ENCODE data around the gene GPR158. TPM values are rescaled to one million over a fixed set of nuclear protein-coding genes. Genes with fewer than 3 reads are reported as not detected.

Gene GPR158
- total RNA-seq, 1 donor from 2014 or later = 0.34 TPM

DNA sequence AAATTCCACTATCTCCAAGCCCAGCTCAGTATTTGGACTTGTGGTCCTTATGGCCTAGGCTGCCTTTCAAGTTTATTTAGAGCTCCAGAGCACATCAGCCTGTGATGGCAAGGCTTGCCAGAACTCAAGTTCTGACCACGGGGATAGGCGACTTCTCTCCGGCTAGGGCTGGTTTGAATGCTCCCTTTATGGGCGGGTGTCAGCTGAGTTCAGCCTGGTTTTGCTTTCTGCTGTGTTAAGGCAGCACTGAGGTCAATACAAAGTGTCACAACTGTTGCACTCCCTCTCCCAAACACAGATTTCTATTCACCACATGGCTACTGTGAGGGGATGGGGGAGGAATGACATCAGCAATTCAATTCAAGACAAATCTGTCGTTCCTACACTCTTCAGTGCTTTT, 441.1 kb downstream of the GPR158 start:
- no peak overlapping the region for H3K27ac Mint-ChIP-seq

DNA sequence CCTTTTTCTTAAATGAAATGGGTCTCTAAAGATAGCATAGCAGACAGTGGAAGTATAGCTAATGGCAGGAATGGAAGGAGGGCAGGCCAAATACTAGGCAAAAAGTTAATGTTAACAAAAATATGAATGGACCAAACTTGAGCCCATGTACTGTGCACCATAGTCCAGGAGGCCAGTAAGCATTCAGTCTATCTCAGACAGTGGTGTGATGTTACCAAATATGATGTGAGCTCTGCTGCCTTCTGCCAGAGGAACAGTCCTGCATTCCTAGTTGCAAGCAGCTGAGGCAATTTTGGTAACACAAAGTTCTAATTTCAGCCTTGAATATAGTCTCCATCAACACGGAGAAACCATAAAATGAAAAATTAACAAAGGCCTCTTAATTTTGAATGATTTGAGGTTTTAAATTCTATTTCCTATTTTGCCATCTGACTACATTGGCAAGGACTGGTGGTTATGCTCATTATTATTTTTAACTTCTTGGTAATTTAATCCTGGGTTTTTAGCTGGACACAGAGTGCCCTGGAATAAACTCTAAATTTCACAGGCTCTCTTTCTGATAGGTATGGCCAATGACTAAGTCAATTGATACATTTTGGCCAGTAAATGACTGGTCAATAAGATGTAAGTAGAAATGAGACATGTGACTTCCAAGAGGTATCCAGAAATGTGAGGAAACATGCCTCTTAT, 442.2 kb downstream of the GPR158 start:
- DNase-seq (ENCODE audit: low spot score) = no peak
- Mint-ChIP-seq H3K4me1 (ENCODE audit: low read depth) (no peaks in the 10 kb centered on the region), H3K9me3 (peaks cover 24% of the 10 kb centered on the region), H3K36me3 (ENCODE audit: low read depth) (no peaks in the 10 kb centered on the region), H3K27ac (no peak overlapping the region), H3K4me3 (ENCODE audit: low read depth) (no peak overlapping the region), H3K27me3 (ENCODE audit: low read depth) (no peaks in the 10 kb centered on the region)
- intact Hi-C loops (cut with micrococcal nuclease) = no loop called here

More for the DNA sequence above, 441.1 kb downstream of the GPR158 start:
- intact Hi-C loops (cut with micrococcal nuclease) = no loop called here
- Mint-ChIP-seq H3K9me3 (peaks cover 28% of the 10 kb centered on the region), H3K4me3 (ENCODE audit: low read depth) (no peak overlapping the region), H3K36me3 (ENCODE audit: low read depth) (no peaks in the 10 kb centered on the region), H3K27me3 (ENCODE audit: low read depth) (no peaks in the 10 kb centered on the region), H3K4me1 (ENCODE audit: low read depth) (no peaks in the 10 kb centered on the region)
- DNase-seq (ENCODE audit: low spot score) = no peak

DNA sequence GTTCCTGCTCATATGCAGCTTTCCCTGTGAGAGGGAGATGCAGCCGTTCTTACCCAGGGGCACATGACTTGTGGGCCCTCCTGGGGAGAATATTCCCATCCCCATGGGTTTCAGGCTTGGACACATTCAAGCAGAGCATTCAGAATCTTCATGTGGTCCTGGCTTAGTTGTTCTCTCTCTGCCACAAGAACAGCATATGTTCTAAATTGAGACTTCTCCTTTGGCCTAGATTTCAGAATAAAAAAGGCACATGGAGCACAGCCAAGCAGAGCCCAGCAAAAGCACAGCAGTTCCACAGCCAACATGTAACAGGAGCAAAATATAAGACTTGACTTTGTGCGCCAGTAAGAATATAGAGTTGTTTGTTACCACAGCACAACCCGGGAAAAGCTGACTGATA, 452.8 kb downstream of the GPR158 start:
- H3K4me1 Mint-ChIP-seq (ENCODE audit: low read depth) = no peaks in the 10 kb centered on the region
- intact Hi-C loops (cut with micrococcal nuclease) = no loop called here
- peaks cover 3% of the 10 kb centered on the region for H3K9me3 Mint-ChIP-seq
- H3K4me3 Mint-ChIP-seq (ENCODE audit: low read depth) = no peak overlapping the region
- DNase-seq (ENCODE audit: low spot score) = no peak
- no peaks in the 10 kb centered on the region for H3K27me3 Mint-ChIP-seq (ENCODE audit: low read depth)
- no peak overlapping the region for H3K27ac Mint-ChIP-seq
- no peaks in the 10 kb centered on the region for H3K36me3 Mint-ChIP-seq (ENCODE audit: low read depth)

DNA sequence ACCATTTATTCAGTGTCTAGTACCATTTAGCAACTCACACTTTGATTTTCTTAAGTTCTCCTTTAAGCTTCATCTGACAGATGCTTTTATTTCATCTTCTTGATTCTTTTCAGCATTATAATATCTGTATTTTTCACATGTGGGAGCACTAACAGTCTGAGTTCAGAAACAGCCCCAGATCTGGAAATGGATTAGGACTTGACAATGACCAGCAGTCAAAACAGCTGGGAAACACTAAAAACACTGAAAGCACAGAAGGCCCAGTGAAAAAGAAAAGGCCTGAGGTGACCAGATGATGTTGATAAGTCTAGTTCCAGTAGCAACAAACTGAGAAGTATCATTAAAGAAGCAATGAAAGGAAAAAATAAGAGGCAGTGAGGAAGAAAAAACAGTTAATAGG, 454.5 kb downstream of the GPR158 start:
- Mint-ChIP-seq H3K36me3 (ENCODE audit: low read depth) (no peaks in the 10 kb centered on the region), H3K27ac (no peak overlapping the region), H3K9me3 (no peaks in the 10 kb centered on the region), H3K4me1 (ENCODE audit: low read depth) (no peaks in the 10 kb centered on the region), H3K27me3 (ENCODE audit: low read depth) (no peaks in the 10 kb centered on the region), H3K4me3 (ENCODE audit: low read depth) (no peak overlapping the region)
- no peak for DNase-seq (ENCODE audit: low spot score)
- intact Hi-C loops (cut with micrococcal nuclease) = no loop called here

DNA sequence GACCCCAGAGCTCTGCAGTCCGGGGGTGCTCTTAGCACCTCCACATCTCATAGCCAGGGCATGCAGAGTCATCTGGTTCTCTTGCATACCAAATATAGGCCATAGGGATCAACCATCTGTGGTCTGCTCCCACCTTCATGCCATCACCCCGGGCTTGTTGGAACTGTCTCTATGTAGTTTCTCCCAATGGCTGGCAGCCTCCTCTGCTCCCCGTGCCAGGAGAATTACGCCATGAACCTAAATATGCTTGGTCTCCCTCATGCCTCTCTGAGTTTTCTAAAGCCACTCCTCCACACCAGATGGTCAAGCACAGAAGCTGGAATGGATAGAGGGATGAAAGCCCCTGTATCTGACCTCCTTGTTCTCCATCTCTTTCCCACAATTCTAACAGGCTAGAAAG, 456.7 kb downstream of the GPR158 start:
- Mint-ChIP-seq H3K9me3 (no peaks in the 10 kb centered on the region), H3K27ac (no peak overlapping the region), H3K4me3 (ENCODE audit: low read depth) (no peak overlapping the region), H3K27me3 (ENCODE audit: low read depth) (no peaks in the 10 kb centered on the region), H3K4me1 (ENCODE audit: low read depth) (no peaks in the 10 kb centered on the region), H3K36me3 (ENCODE audit: low read depth) (no peaks in the 10 kb centered on the region)
- no peak for DNase-seq (ENCODE audit: low spot score)
- intact Hi-C loops (cut with micrococcal nuclease) = no loop called here

DNA sequence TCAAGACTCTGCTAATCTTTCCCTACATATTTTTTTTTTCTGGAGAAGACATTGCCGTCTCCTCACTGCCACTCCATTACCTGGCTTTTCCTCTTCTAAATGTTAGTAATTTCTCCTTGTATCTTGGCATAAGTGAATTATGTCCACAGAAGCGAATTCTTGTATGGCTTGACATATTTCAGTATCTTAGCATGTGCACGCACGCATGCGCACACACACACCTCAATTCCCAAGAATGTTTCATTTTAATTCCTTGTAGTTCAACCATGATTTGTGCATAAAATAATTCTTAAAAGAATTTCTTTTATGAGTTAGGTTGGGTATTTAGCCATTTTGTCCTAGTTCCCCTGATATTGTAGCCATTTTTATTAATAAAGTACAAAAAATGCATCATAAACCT, 458.0 kb downstream of the GPR158 start:
- H3K4me3 Mint-ChIP-seq (ENCODE audit: low read depth) = no peak overlapping the region
- H3K36me3 Mint-ChIP-seq (ENCODE audit: low read depth) = no peaks in the 10 kb centered on the region
- intact Hi-C loops (cut with micrococcal nuclease) = no loop called here

DNA sequence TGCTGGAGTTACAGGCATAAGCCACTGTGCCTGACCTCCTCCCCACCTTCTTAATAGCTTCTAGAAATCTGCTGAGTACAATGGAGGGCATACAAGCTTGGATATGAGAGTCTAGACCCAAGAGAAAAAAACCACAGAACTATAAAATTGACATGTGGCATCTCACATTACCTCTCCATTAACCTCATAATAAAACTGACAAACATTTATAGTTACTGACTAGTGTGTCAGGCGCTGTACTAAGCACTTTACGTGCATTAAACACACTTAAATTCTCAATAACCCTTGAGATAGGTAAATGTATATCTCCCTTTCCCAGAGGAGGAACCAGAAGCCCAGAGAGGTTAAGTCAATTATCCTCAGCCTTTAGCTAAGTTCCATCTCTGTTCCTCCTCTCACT, 458.7 kb downstream of the GPR158 start:
- intact Hi-C loops (cut with micrococcal nuclease) = no loop called here
- H3K27me3 Mint-ChIP-seq (ENCODE audit: low read depth) = no peaks in the 10 kb centered on the region
- no peak overlapping the region for H3K4me3 Mint-ChIP-seq (ENCODE audit: low read depth)
- no peaks in the 10 kb centered on the region for H3K36me3 Mint-ChIP-seq (ENCODE audit: low read depth)
- DNase-seq (ENCODE audit: low spot score) = no peak
- H3K9me3 Mint-ChIP-seq = no peaks in the 10 kb centered on the region
- no peaks in the 10 kb centered on the region for H3K4me1 Mint-ChIP-seq (ENCODE audit: low read depth)
- H3K27ac Mint-ChIP-seq = no peak overlapping the region

More for the DNA sequence above, 458.0 kb downstream of the GPR158 start:
- Mint-ChIP-seq H3K27me3 (ENCODE audit: low read depth) (no peaks in the 10 kb centered on the region), H3K9me3 (no peaks in the 10 kb centered on the region), H3K27ac (no peak overlapping the region), H3K4me1 (ENCODE audit: low read depth) (no peaks in the 10 kb centered on the region)
- DNase-seq (ENCODE audit: low spot score) = no peak

DNA sequence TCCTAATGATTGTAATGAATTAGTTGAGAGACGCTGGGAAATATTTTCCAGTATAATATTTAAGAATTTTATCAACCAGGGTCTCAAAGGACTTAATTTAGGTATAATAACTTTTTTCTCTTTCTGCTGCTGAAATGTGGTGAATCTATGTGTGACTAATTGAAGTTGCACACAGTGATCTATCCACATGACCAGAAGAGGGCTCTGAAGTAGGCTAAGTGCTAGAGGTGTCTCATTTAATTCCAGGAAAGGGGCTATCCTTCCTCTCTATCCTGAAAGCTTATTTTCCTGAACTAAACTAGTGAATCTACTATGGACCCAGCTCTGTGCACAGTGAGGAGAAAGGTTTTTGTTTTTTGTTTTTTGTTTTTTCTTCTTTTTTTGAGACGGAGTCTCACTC, 464.8 kb downstream of the GPR158 start:
- Mint-ChIP-seq H3K4me3 (ENCODE audit: low read depth) (no peak overlapping the region), H3K27ac (no peak overlapping the region), H3K27me3 (ENCODE audit: low read depth) (no peaks in the 10 kb centered on the region), H3K36me3 (ENCODE audit: low read depth) (no peaks in the 10 kb centered on the region), H3K4me1 (ENCODE audit: low read depth) (no peaks in the 10 kb centered on the region), H3K9me3 (no peaks in the 10 kb centered on the region)
- intact Hi-C loops (cut with micrococcal nuclease) = no loop called here
- no peak for DNase-seq (ENCODE audit: low spot score)

DNA sequence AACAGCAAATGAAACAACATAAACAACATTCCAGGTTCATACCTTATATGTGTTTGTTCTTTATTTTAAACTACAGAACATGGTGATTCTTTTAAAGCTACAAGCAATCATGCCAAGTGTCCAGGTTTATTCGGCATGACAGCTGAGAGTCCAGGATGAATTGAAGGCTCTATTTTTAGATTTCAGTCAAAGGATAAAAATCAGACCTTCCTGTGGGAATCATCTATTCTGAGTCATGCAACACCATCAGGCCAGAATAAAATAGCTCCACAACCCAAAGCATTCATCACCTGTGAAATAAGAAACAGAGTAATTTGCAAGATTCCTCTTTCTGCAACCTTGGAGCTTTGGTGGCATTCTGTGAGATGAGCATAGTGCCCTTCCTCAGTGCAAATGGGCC, 466.8 kb downstream of the GPR158 start:
- Mint-ChIP-seq H3K4me1 (ENCODE audit: low read depth) (no peaks in the 10 kb centered on the region), H3K9me3 (no peaks in the 10 kb centered on the region), H3K27me3 (ENCODE audit: low read depth) (no peaks in the 10 kb centered on the region), H3K27ac (no peak overlapping the region), H3K36me3 (ENCODE audit: low read depth) (no peaks in the 10 kb centered on the region), H3K4me3 (ENCODE audit: low read depth) (no peak overlapping the region)
- DNase-seq (ENCODE audit: low spot score) = no peak
- intact Hi-C loops (cut with micrococcal nuclease) = no loop called here

DNA sequence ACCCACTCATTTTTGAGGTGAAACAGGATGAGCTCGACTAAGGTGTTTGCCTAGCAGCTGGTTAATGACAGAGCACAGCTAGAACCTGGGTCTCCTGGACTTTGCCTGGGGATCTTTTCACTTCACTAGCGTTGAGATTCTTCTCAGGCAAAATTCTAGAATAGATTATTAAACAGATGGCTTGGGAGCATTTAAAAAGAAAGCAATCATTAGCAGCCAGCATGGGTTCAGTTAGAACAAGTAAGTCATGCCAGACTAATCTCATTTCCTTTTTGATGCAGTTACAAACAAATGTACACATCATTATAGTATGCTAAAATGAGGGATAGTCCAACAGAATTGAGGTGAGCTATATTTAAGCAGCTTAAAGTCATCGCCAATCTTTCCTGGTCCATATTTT, 467.9 kb downstream of the GPR158 start:
- DNase-seq (ENCODE audit: low spot score) = no peak
- Mint-ChIP-seq H3K4me3 (ENCODE audit: low read depth) (no peak overlapping the region), H3K27me3 (ENCODE audit: low read depth) (no peaks in the 10 kb centered on the region), H3K4me1 (ENCODE audit: low read depth) (no peaks in the 10 kb centered on the region), H3K9me3 (no peaks in the 10 kb centered on the region), H3K36me3 (ENCODE audit: low read depth) (no peaks in the 10 kb centered on the region), H3K27ac (no peak overlapping the region)
- intact Hi-C loops (cut with micrococcal nuclease) = no loop called here

DNA sequence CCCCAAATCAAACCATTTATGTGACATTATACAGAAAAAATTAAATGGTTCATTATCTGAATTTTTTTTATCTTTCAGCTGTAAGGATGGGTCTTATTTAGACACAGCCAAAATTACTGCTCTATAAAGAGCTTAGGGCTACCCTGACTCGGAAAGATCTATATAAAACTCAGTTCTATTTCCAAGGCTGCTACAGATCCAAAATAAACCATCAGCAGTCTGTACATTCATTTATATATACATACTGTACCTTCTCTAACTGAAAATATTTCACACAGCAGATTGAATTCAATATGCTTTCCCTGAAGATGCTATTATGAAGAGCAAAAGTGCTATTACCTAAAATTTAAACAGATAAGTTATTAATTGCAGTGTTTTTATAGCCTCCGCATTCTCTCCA, 471.6 kb downstream of the GPR158 start:
- intact Hi-C loops (cut with micrococcal nuclease) = no loop called here
- Mint-ChIP-seq H3K4me1 (ENCODE audit: low read depth) (no peaks in the 10 kb centered on the region), H3K27me3 (ENCODE audit: low read depth) (no peaks in the 10 kb centered on the region), H3K4me3 (ENCODE audit: low read depth) (no peak overlapping the region), H3K9me3 (no peaks in the 10 kb centered on the region), H3K36me3 (ENCODE audit: low read depth) (no peaks in the 10 kb centered on the region), H3K27ac (no peak overlapping the region)
- DNase-seq (ENCODE audit: low spot score) = no peak

DNA sequence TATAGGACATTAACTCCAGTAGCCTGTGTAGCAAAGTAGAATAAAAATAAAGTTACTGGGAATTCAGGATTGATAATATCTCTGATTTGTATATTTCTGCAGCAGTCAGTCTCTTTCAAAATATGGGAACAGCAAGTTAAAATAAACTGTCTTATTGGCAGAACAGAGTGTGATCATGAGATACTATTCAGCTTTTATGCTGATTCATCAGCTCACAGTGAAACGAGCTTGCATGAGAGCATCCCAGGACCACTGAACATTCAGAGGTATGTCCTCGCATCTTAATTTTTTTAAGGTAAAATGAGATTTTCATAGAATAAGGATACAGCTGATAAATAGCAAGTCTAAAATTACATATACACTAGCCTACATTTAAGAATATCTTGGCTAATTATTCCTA, 476.7 kb downstream of the GPR158 start:
- H3K9me3 Mint-ChIP-seq = peaks cover 4% of the 10 kb centered on the region
- DNase-seq (ENCODE audit: low spot score) = no peak
- intact Hi-C loops (cut with micrococcal nuclease) = no loop called here

More for the DNA sequence above, 476.7 kb downstream of the GPR158 start:
- no peaks in the 10 kb centered on the region for H3K27me3 Mint-ChIP-seq (ENCODE audit: low read depth)
- H3K27ac Mint-ChIP-seq = no peak overlapping the region
- no peak overlapping the region for H3K4me3 Mint-ChIP-seq (ENCODE audit: low read depth)
- no peaks in the 10 kb centered on the region for H3K4me1 Mint-ChIP-seq (ENCODE audit: low read depth)
- H3K36me3 Mint-ChIP-seq (ENCODE audit: low read depth) = no peaks in the 10 kb centered on the region

All from activated T-helper 2 cell treated with anti-CD3 and anti-CD28 coated beads, Interferon-gamma antibody, Interleukin-2, Interleukin-4, amounts not matched to agents 10 μg/mL and 5 μg/mL and 100 μg/mL, durations not matched to agents 14 hours and 24 hours and 36 hours (primary cell).